Amniotic stem cell (primary cell): Measurements from ENCODE around the gene EXOSC9.
"Not testable (repeated sequence)": the region's sequence is repeated elsewhere in the genome, so short reads cannot be mapped to it uniquely, and the experiment has no call there.

ENCODE experiments used
- DNase-seq: peaks from one replicate; lab custom pipeline; 2025; lab: John Stamatoyannopoulos, UW

EXOSC9 gene

GRCh38 chr4:121800961-121801714 lies at the start of gene EXOSC9:
EXOSC9 (plus strand) TSS chr4:121801323; CDS start chr4:121801425, 102 bp downstream.
- peak; percentile 77 for DNase-seq

GRCh38 chr4:121752142-121752541 lies 49.0 kb upstream of the EXOSC9 start:
- DNase-seq = not testable (repeated sequence)

- DNase-seq = no peak
Measured at GRCh38 chr4:121758925-121759568, 42.1 kb upstream of the EXOSC9 start.

- no peak for DNase-seq
Measured at GRCh38 chr4:121760205-121760604, 40.9 kb upstream of the EXOSC9 start.

- DNase-seq = no peak
Measured at GRCh38 chr4:121764303-121764701, 36.8 kb upstream of the EXOSC9 start.

- no peak for DNase-seq
Measured at GRCh38 chr4:121764702-121765367, 36.3 kb upstream of the EXOSC9 start, which contains the start of gene SMIM43. SMIM43 (minus strand) TSS chr4:121765164; CDS start chr4:121765105, 59 bp downstream.

- DNase-seq = no peak
Measured at GRCh38 chr4:121765368-121765705, 35.8 kb upstream of the EXOSC9 start.

- no peak for DNase-seq
Measured at GRCh38 chr4:121765971-121766538, 35.1 kb upstream of the EXOSC9 start.

- no peak for DNase-seq
Measured at GRCh38 chr4:121767166-121767565, 34.0 kb upstream of the EXOSC9 start.

GRCh38 chr4:121769341-121769740 lies 31.8 kb upstream of the EXOSC9 start:
- no peak for DNase-seq

- DNase-seq = no peak
Measured at GRCh38 chr4:121771869-121772268, 29.3 kb upstream of the EXOSC9 start.

GRCh38 chr4:121773883-121774282 lies 27.2 kb upstream of the EXOSC9 start:
- DNase-seq = no peak

GRCh38 chr4:121776610-121777401 lies 24.3 kb upstream of the EXOSC9 start:
- no peak for DNase-seq

GRCh38 chr4:121777625-121778024 lies 23.5 kb upstream of the EXOSC9 start:
- DNase-seq = no peak

GRCh38 chr4:121778991-121779628 lies 22.0 kb upstream of the EXOSC9 start:
- DNase-seq = no peak

GRCh38 chr4:121783210-121783609 lies 17.9 kb upstream of the EXOSC9 start:
- no peak for DNase-seq

GRCh38 chr4:121784401-121784800 lies 16.7 kb upstream of the EXOSC9 start:
- DNase-seq = no peak

- peak; percentile 74 for DNase-seq
Measured at GRCh38 chr4:121784975-121785374, 16.1 kb upstream of the EXOSC9 start.

- no peak for DNase-seq
Measured at GRCh38 chr4:121785479-121785878, 15.6 kb upstream of the EXOSC9 start.

- DNase-seq = no peak
Measured at GRCh38 chr4:121786221-121786620, 14.9 kb upstream of the EXOSC9 start.

GRCh38 chr4:121788896-121789295 lies 12.2 kb upstream of the EXOSC9 start:
- DNase-seq = no peak
